Ammon's horn (tissue), 1 donor: ENCODE results near the gene BPIFA1.

Source experiments
- DNase-seq: peaks from one replicate; pipeline ENCODE4 v3.0.0-alpha.2; 2016; ENCODE audit warnings: low spot score

Gene BPIFA1

DNA sequence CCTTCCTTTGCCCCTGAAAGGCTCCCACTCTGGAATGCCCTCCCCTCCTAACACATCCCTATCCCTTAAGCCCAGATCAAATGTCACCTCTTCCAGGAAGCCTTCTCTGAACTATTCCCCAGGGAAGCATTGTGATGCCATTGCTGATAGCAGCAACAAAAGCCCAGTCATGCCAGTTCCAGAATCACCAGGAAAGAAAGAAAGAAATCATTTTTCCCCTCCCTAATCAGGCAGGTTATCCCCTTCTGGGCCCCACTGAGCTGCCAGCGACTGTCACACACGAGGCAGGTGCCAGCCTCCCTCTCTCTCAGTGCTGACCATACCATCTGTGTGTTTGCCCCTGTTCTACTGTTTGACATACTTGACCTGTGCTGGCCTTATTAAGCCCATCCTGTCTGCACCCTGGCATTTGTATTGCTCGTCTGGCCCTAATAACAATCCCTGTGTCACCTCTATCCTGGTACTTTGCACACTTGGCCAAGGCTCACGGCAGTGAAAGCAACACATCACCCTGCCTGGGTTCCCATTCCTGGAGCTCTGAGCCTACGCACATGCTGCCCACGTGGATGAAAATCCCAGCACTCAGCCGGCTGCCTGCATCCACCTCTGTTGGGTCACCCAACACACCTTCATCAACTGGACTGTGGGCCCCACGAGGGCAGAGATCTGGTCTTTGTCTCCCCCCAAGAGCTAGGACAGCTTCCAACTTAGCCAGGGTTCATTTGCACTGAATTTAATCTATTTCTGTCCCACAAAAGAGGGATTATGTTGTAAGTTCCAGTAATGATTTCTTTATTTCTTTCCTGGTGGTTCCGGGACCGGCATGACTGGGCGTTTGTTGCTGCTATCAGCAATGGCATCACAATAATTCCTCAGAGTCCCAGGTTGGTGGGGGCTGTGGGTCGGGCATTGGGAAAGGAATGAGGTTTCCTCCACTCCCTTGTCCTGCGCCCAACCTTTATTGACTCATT, 42.0 kb downstream of the BPIFA1 start:
- no peak for DNase-seq

DNA sequence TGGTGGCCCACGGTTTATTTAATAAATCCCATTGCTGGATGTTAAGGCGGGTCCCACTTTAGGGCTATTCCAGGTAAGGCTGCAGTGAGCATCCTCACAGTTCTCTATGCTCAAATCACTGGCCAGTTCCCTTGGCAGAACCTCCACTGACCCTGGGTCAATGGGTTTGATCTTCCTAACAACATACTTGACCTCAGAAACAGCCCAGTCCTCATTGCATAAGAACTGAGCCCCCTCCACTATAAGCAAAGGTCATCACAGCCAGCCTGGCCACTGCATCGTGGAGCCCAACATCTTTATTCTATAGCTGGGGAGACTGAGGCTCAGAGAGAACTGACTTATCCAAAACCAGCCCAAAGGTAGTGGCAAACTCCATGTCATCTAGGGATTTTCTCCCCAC, 42.9 kb downstream of the BPIFA1 start:
- no peak for DNase-seq

- no peak for DNase-seq
These were observed 43.6 kb downstream of the BPIFA1 start for GRCh38 chr20:33279261-33279910.

DNA sequence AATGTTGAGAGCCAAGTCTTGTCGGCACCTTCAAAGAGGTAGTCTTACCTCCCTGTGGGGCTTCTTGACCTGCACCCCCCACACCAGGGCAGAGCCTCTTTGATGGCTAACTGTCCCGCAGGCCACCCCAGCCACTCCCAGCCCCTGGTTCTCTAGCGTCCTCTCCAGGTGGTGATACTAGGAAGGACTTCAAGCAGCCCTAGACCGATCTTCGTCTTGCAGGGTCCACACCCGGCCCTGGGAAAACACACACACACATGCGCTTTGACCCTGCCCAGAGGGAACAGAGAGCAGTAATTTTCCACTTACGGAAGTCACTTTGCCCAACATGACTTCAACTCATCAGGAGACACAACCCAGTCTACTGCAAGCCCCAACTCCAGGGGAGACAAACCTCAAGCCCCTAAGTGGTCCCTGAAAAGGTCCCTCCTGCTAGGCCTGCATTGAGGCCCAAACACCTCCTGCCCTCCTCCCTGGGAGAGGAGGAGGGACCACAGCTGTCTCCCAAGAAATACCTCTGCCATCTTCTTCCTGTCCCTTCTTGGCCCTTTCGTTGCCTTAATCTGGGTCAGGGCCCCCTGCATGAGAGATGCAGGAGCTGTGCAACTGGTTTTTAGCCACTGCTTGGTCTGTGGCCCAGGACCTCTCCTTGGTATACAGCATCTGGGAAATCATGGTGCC, 44.3 kb downstream of the BPIFA1 start:
- no peak for DNase-seq

GRCh38 chr20:33280775-33281174, 45.0 kb downstream of the BPIFA1 start:
- no peak for DNase-seq

DNA sequence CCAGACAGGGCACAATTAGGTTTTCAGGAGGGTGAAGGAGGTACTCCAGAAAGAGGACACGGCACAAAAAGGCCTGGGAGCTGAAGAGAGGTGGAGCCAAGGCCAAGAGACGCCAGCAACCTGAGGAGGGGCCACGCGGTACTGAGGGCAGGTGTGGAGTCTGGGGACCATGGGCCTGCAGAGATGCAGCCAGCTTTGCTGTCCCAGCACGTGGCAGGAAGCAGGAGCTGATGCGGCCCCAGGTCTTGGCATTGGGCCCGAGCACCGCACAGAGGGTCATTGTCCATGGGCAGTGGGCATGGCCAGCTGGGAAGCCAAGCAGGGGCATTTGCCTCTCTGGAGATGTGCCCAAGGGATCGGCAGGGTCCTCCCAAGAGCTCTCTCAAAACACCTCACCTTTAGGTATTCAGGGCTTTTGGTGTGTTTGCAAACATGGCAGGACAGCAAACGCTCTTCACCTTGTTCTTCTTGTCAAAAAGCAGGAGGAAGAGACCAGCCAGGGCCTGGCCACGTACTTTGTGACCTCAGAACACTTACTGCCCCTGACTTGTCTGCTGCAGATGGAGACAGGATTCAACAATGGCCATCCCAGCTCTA, 45.9 kb downstream of the BPIFA1 start:
- DNase-seq: peak; percentile 60

GRCh38 chr20:33282196-33282934, 46.6 kb downstream of the BPIFA1 start:
- DNase-seq: no peak

GRCh38 chr20:33282991-33283555, 47.3 kb downstream of the BPIFA1 start, which contains the start of gene BPIFB1:
Gene BPIFB1, plus strand, starts transcription at chr20:33283214. Its CDS starts 2,860 bp downstream, at chr20:33286074.
- DNase-seq: no peak

DNA sequence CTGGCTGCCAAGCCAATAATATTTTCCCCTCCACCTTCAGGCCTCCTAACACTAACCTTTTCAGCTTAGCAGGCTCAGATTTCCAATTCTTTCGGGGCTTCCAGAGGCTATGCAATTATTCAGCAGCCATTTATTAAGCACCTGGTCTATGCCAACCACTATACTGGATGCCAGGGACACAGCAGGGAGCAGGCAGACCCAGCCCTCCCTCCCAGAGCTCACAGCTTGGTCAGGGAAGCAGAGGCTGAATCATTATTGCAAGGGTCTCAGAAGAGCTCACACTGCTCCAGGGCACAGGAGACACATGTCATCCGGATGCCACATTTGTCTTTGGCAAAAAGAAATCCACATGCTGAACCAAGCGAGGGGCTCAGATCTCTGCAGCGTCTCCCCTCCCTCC, 48.5 kb downstream of the BPIFA1 start:
- no peak for DNase-seq

DNA sequence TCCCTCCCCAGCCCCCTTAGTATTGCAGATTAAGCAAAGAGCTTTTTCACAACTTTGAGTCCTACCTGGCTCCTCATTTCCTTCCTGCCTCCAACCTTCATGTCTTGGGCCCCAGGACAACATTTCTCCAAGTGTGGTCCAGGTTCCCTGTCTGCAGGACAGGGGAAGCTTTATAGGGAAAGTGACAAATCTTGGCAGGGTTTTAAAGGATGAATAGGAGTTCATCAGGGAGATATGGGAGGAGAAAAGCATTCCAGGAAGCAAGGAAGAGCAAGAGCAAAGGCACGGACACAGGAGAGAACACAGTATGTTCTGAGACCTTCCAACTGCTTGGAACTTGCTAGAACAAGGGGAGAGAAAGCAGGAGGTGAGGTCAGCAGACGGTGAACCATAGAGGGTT, 49.1 kb downstream of the BPIFA1 start:
- no peak for DNase-seq

- DNase-seq: no peak
These were observed 50.2 kb downstream of the BPIFA1 start for GRCh38 chr20:33285861-33286495.

DNA sequence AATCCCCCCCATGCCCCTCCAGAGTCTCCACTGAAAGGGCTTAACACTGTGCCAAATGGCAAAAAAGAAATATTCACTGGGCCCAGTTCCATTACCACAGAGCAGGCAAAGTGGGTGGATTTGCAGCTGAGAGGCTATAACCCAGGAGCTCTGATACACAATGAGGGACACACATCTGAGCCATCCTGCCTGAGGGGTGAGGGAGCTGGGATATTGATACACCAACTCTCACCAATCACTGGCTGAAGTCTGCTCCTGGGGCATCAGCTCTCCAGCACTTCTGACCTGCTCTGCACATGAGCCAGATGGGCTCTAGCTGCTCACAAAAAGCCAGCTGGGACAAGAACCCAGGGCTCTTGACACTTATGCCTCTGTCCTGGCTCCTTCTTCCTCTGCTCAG, 52.1 kb downstream of the BPIFA1 start:
- no peak for DNase-seq

DNA sequence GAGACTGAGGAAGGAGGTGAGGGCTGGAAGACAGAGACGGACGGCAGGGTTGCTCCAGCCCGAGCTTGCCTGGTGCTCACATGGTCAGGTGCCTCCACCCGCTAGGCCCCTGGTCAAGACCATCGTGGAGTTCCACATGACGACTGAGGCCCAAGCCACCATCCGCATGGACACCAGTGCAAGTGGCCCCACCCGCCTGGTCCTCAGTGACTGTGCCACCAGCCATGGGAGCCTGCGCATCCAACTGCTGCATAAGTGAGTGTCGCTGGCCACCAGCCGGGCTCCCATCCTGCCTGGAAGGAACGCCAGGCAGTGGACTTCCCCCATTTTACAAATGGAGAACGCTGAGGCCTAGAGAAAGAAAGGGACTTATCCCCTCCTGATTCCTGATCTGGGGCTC, 55.1 kb downstream of the BPIFA1 start:
- no peak for DNase-seq

DNA sequence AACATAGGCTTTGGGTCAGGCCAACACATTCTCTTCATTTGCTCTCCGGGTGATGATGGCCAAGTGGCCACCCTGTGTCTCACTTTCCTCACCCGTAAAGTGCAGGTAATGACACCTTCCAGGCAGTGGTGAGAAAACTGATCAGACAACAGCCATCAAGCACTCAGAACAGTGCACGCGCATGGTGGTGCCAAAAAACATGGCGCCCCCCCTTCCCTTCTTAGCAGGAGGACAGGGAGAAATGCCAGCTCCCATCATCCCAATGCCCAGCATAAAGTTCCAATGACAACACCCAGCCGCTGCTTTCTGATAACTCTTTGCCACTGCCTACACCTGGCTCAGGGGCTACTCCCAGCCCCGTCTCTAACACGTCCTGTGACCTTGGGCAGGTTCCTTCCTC, 55.6 kb downstream of the BPIFA1 start:
- no peak for DNase-seq

GRCh38 chr20:33291830-33292355, 56.1 kb downstream of the BPIFA1 start:
- peak; percentile 34 for DNase-seq
